TTC549 (cell line): Measurements from ENCODE around the gene RNF128.
A peak's percentile ranks its signal among the peaks of the same experiment; 100 is the strongest.
"Not testable (repeated sequence)": the region's sequence is repeated elsewhere in the genome, so short reads cannot be mapped to it uniquely, and the experiment has no call there.

ENCODE experiments used
- FAIRE-seq: peaks from 2 replicates; lab custom pipeline; 2012; peaks lifted over from hg19 to GRCh38; lab: Jason Lieb, UNC

RNF128 gene

GRCh38 chrX:106748377-106748776 is 21.9 kb downstream of the RNF128 start:
- FAIRE-seq, result no peak

- no peak for FAIRE-seq
Measured at GRCh38 chrX:106751407-106751806, 24.9 kb downstream of the RNF128 start.

GRCh38 chrX:106752101-106752678 is 25.7 kb downstream of the RNF128 start:
- no peak for FAIRE-seq

GRCh38 chrX:106769288-106769687 is 42.8 kb downstream of the RNF128 start:
- FAIRE-seq, result not testable (repeated sequence)

GRCh38 chrX:106774981-106775380 is 48.5 kb downstream of the RNF128 start:
- FAIRE-seq, result no peak

- FAIRE-seq, result no peak
Measured at GRCh38 chrX:106780264-106780663, 53.8 kb downstream of the RNF128 start.

- FAIRE-seq, result no peak
Measured at GRCh38 chrX:106780664-106781377, 54.3 kb downstream of the RNF128 start.

GRCh38 chrX:106783716-106784115 is 57.2 kb downstream of the RNF128 start:
- no peak for FAIRE-seq

- peak; percentile 68 for FAIRE-seq
Measured at GRCh38 chrX:106791495-106791894, 65.0 kb downstream of the RNF128 start.

GRCh38 chrX:106802063-106802387 is 75.5 kb downstream of the RNF128 start:
- FAIRE-seq, result no peak

GRCh38 chrX:106802388-106803275 is 76.1 kb downstream of the RNF128 start, which contains the start of gene TBC1D8B:
TBC1D8B (plus strand) TSS chrX:106802673; CDS start chrX:106802854, 181 bp downstream.
- no peak for FAIRE-seq

- FAIRE-seq, result no peak
Measured at GRCh38 chrX:106811131-106811910, 84.8 kb downstream of the RNF128 start.

- not testable (repeated sequence) for FAIRE-seq
Measured at GRCh38 chrX:106812930-106813329, 86.4 kb downstream of the RNF128 start.

- FAIRE-seq, result not testable (repeated sequence)
Measured at GRCh38 chrX:106814093-106814492, 87.6 kb downstream of the RNF128 start.
